PFSK-1 (cell line): ENCODE data around the gene ADAMTSL1.

Experiments
- FOXP2 ChIP-seq: optimal IDR thresholded peaks from 2 replicates; pipeline ENCODE3; 2011; ENCODE audit warnings: borderline replicate concordance, control low read depth, inconsistent platforms; ENCODE audit not compliant: insufficient read depth; ENCODE audit errors: extremely low read length, extremely low read depth
- POLR2AphosphoS5 ChIP-seq: IDR thresholded peaks from 2 replicates; pipeline ENCODE4 v1.6.1; 2012; ENCODE audit warnings: low read depth, mild to moderate bottlenecking, control low read depth, low read length, moderate library complexity
- REST ChIP-seq, 2 experiments: IDR thresholded peaks; 2 replicates each; pipeline versions ENCODE4 v1.6.1 to v1.8.0; 2011 to 2012; ENCODE audit warnings: low read depth in 2 of 2, low read length in 2 of 2, control low read depth in 1 of 2, inconsistent platforms in 1 of 2, mild to moderate bottlenecking in 1 of 2, moderate library complexity in 1 of 2; ENCODE audit not compliant: insufficient read depth in 1 of 2
- SIN3A ChIP-seq: IDR thresholded peaks from 2 replicates; pipeline ENCODE4 v1.6.1; 2012; ENCODE audit warnings: mild to moderate bottlenecking, low read length, moderate library complexity, borderline replicate concordance; ENCODE audit not compliant: insufficient read depth
- TAF1 ChIP-seq: IDR thresholded peaks from 2 replicates; pipeline ENCODE4 v1.6.1; 2012; ENCODE audit warnings: low read length, control low read depth, borderline replicate concordance; ENCODE audit not compliant: insufficient read depth

ADAMTSL1 gene

DNA sequence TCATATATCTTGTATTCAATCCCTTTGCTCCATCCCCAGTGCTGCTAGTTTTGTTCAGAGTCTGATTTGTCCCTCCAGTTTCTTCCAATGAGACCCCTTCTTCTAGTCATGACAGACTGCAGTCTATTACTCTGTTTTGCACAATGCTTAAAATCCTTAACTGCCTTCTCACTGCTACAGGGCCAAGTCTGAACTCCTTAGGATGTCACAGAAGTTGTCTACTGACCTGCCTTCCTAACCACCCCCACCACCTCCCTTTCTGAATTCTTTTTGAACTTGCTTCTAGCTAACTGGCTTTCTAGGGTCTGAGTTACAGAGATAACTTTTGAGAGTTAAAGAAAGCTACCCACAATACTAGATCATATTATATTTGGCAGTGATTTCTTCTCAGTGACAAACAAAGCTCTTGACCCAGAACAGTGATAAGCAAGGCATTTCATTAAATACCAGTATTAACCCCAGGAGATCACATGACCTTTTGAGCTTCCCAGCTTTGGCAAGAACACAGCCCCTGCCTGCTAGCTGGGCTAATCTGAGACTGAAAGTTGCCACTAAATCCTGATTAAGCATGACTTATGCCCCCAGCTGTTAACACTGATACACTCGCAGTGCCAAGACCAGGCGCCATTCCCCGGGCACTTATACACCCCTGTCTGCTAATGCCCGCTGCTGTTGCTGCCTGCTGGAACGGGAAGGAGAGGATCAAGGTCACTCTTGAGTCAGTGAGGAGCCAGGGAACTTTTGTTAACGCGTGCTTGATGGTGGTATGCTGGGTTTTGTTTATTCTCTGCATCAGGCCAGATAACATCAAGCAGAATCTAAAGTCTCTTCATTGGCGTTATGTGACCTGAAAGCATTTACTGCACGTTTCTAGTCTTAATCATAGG lies 36.4 kb upstream of the ADAMTSL1 start:
- TF ChIP-seq TAF1 (no peak), REST (IDR thresholded peaks at IDR 0.05; ENCODE audit: insufficient read depth in 1 of 2, low read depth in 2 of 2, low read length in 2 of 2) (no peak), POLR2AphosphoS5 (no peak), FOXP2 (no peak), SIN3A (no peak)

GRCh38 chr9:18438300-18438925 lies 35.5 kb upstream of the ADAMTSL1 start:
- TF ChIP-seq POLR2AphosphoS5 (no peak), FOXP2 (no peak), SIN3A (no peak), REST (IDR thresholded peaks at IDR 0.05; ENCODE audit: insufficient read depth in 1 of 2, low read depth in 2 of 2, low read length in 2 of 2) (no peak), TAF1 (no peak)

DNA sequence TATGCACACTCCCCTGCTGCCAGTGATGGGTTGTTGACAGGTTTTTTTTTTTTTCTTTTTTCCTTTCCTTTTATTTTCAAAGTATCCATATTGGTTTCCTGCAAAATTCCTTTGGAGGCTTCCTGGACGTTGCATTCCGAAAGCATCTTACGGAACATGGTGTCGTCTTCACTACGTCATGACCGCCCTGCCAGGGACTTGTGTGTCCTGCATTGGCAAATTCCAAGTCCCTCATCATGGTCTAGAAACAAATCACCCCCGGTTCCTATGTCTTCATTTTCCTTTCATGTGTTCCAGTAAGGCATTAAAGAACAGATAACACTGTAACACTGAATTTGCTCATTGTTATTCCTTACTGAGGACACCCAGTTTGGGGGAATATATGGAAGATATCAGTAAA lies 35.0 kb upstream of the ADAMTSL1 start:
- TF ChIP-seq POLR2AphosphoS5 (no peak), FOXP2 (no peak), TAF1 (no peak), SIN3A (no peak), REST (IDR thresholded peaks at IDR 0.05; ENCODE audit: insufficient read depth in 1 of 2, low read depth in 2 of 2, low read length in 2 of 2) (no peak)

DNA sequence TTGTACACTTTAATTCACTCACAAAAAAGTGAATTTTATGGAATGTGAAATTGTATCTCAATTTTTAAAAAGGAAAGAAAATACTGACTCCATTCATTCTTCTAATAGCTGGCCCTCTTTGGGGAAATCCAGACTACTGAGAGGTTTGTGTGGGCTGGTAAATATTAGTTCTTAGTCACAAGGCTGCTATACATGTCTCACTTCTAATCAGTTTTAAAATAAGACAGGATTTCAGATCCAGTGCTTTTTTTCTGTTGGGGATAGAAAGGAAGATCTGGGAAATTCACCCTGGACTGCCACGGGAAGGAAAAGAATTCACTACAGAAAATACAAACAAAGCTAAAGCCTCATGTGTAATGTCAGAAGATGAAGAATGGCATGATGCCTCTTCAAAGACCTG lies 32.7 kb upstream of the ADAMTSL1 start:
- TF ChIP-seq TAF1 (no peak), REST (IDR thresholded peaks at IDR 0.05; ENCODE audit: insufficient read depth in 1 of 2, low read depth in 2 of 2, low read length in 2 of 2) (no peak), POLR2AphosphoS5 (no peak)
